Liver (tissue), 9 donors: Measurements from ENCODE around the gene GRID1. TPM values are rescaled to one million over a fixed set of nuclear protein-coding genes. Genes with fewer than 3 reads are reported as not detected.

ENCODE experiments used
- DNase-seq: peaks from one replicate; pipeline ENCODE4 v3.0.0-alpha.2; 2017; ENCODE audit warnings: low spot score
- H3K27ac ChIP-seq, 2 donors: one replicate each; pipeline ENCODE4 v1.7.0; 2013; ENCODE audit warnings: inconsistent platforms in 2 of 2, low read length in 2 of 2, control low read depth in 1 of 2, low read depth in 1 of 2, mild to moderate bottlenecking in 1 of 2
- H3K27me3 ChIP-seq, 4 donors: one replicate each; pipeline versions ENCODE4 v1.6.1 to v1.7.0; 2013; ENCODE audit warnings: low read length in 3 of 4, inconsistent platforms in 1 of 4, mild to moderate bottlenecking in 1 of 4, moderate library complexity in 1 of 4; ENCODE audit not compliant: control insufficient read depth in 4 of 4, insufficient read depth in 4 of 4
- H3K36me3 ChIP-seq, 4 donors: one replicate each; pipeline versions ENCODE4 v1.6.1 to v1.7.0; 2013; ENCODE audit warnings: low read length in 3 of 4, mild to moderate bottlenecking in 3 of 4, low read depth in 1 of 4, moderate library complexity in 1 of 4; ENCODE audit not compliant: control insufficient read depth in 4 of 4, insufficient read depth in 3 of 4
- H3K4me1 ChIP-seq, 4 donors: one replicate each; pipeline versions ENCODE4 v1.6.1 to v1.7.0; 2013; ENCODE audit warnings: low read length in 3 of 4, mild to moderate bottlenecking in 3 of 4, moderate library complexity in 1 of 4; ENCODE audit not compliant: control insufficient read depth in 4 of 4, insufficient read depth in 4 of 4
- H3K4me3 ChIP-seq, 3 donors: one replicate each; pipeline versions ENCODE4 v1.6.1 to v1.7.0; 2013; ENCODE audit warnings: low read length in 3 of 3, control low read depth in 1 of 3, low read depth in 1 of 3, mild to moderate bottlenecking in 1 of 3
- H3K9ac ChIP-seq, 2 donors: one replicate each; pipeline ENCODE4 v1.7.0; 2013; ENCODE audit warnings: low read length in 2 of 2, mild to moderate bottlenecking in 2 of 2, moderate library complexity in 2 of 2, control low read depth in 1 of 2, low read depth in 1 of 2
- H3K9me3 ChIP-seq, 4 donors: one replicate each; pipeline versions ENCODE4 v1.6.1 to v1.7.0; 2013; ENCODE audit warnings: low read length in 3 of 4; ENCODE audit not compliant: control insufficient read depth in 4 of 4
- CTCF ChIP-seq: fragments of 150-350 bp; IDR thresholded peaks from 2 replicates; pipeline ENCODE4 v1.5.1; 2017; ENCODE audit warnings: improper control_type of control experiment, low read depth, low read length; ENCODE audit not compliant: missing input control
- EGR1 ChIP-seq, 2 donors: IDR thresholded peaks; 2 replicates each; pipeline ENCODE4 v1.6.1; 2016 to 2018; ENCODE audit warnings: antibody characterized with exemption in 2 of 2, low read depth in 2 of 2
- FOXA1 ChIP-seq: IDR thresholded peaks from 2 replicates; pipeline ENCODE4 v1.6.1; 2016; ENCODE audit warnings: antibody characterized with exemption
- FOXA2 ChIP-seq: IDR thresholded peaks from 2 replicates; pipeline ENCODE4 v1.6.1; 2016; ENCODE audit warnings: antibody characterized with exemption
- GABPA ChIP-seq, 2 donors: IDR thresholded peaks in 1 of 2; conservative IDR thresholded peaks in 1 of 2; 2 replicates each; pipeline ENCODE4 v1.6.1; 2016; ENCODE audit warnings: antibody characterized with exemption in 2 of 2, mild to moderate bottlenecking in 1 of 2, moderate library complexity in 1 of 2
- HNF4A ChIP-seq, 2 donors: conservative IDR thresholded peaks; 2 replicates each; pipeline ENCODE4 v1.6.1; 2016; ENCODE audit warnings: antibody characterized with exemption in 2 of 2, mild to moderate bottlenecking in 2 of 2
- HNF4G ChIP-seq: IDR thresholded peaks from 2 replicates; pipeline ENCODE4 v1.6.1; 2016; ENCODE audit warnings: antibody characterized with exemption
- JUND ChIP-seq, 2 donors: IDR thresholded peaks; 2 replicates each; pipeline ENCODE4 v1.6.1; 2016; ENCODE audit warnings: antibody characterized with exemption in 2 of 2
- NR2F2 ChIP-seq: IDR thresholded peaks from 2 replicates; pipeline ENCODE4 v1.6.1; 2016; ENCODE audit warnings: antibody characterized with exemption
- RAD21 ChIP-seq, 2 donors: IDR thresholded peaks; 2 replicates each; pipeline ENCODE4 v1.6.1; 2016; ENCODE audit warnings: antibody characterized with exemption in 2 of 2, mild to moderate bottlenecking in 2 of 2
- REST ChIP-seq: IDR thresholded peaks from 2 replicates; pipeline ENCODE4 v1.6.1; 2016; ENCODE audit warnings: antibody characterized with exemption, mild to moderate bottlenecking
- RXRA ChIP-seq, 2 donors: IDR thresholded peaks; 2 replicates each; pipeline ENCODE4 v1.6.1; 2017 to 2018; ENCODE audit warnings: antibody characterized with exemption in 2 of 2, mild to moderate bottlenecking in 1 of 2
- SP1 ChIP-seq: IDR thresholded peaks from 2 replicates; pipeline ENCODE4 v1.6.1; 2018; ENCODE audit warnings: antibody characterized with exemption, mild to moderate bottlenecking
- TAF1 ChIP-seq: conservative IDR thresholded peaks from 2 replicates; pipeline ENCODE4 v1.6.1; 2016; ENCODE audit warnings: antibody characterized with exemption, mild to moderate bottlenecking
- YY1 ChIP-seq: IDR thresholded peaks from 2 replicates; pipeline ENCODE4 v1.6.1; 2016; ENCODE audit warnings: antibody characterized with exemption, mild to moderate bottlenecking
- ZBTB33 ChIP-seq: IDR thresholded peaks from 2 replicates; pipeline ENCODE4 v1.6.1; 2016; ENCODE audit warnings: antibody characterized with exemption
- WGBS: extraction: QIAGEN DNeasy Blood & Tissue Kit; methylation state at CpG from one replicate; pipeline ENCODE4 v1.1.7; 2013; 5-methylcytosine and 5-hydroxymethylcytosine counted together
- polyA plus RNA-seq, 2 donors: library from polyadenylated mRNA; stranded (reverse) in 1 of 2; unstranded in 1 of 2; fragments of 200-250 nt in 1 of 2; fragments of >200 nt in 1 of 2; fragmentation: Nextera tagmentation in 1 of 2; extraction: Ambion mirVana in 1 of 2; gene quantifications; one replicate each; pipeline versions ENCODE4 v1.2.1 to v1.2.3, GENCODE V29; 2013 to 2015
- total RNA-seq, 2 donors: library from RNA; depleted of rRNA; stranded (reverse); fragments of >200 nt; gene quantifications; one replicate each; pipeline ENCODE4 v1.2.3, GENCODE V29; 2014
- TF ChIP-seq, protein P1 (sequence below): IDR thresholded peaks from 2 replicates; pipeline ENCODE4 v1.6.1; 2016; ENCODE audit warnings: antibody characterized with exemption
- TF ChIP-seq, protein P2 (sequence below): IDR thresholded peaks from 2 replicates; pipeline ENCODE4 v1.6.1; 2016; ENCODE audit warnings: antibody characterized with exemption
- donor health status: healthy.
- donor health status: healthy.
- donor health status: healthy.
- donor health status: healthy.
- donor health status: healthy.

The GRID1 gene
- total and polyA plus RNA-seq, 4 donors, result 0.09 to 0.17 (median 0.14) TPM; not detected in 1

DNA sequence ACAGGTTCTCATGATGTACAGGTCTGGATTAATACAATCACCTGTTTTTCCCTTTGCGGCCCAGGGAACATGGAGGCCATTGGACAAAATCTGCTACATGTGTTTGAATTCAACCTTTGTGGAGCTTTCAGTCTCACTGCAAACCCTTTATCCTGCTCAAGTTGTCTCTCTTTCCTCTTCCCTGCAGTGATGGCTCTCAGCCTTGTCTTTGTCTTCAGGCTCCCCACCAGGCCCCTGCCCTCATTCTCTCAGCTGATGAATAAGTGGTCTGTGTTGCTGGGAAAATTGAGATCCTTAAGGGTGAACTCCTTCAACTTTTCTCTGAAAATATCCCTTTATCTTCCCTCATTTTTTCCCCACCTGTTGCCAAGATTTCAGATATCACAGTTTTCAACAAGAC is 791.2 kb downstream of the GRID1 start:
- Histone ChIP-seq H3K9ac (no peak overlapping the region), H3K4me1 (no peaks in the 10 kb centered on the region), H3K9me3 (no peaks in the 10 kb centered on the region), H3K27ac (no peak overlapping the region), H3K27me3 (no peaks in the 10 kb centered on the region), H3K36me3 (no peaks in the 10 kb centered on the region), H3K4me3 (no peak overlapping the region)
- TF ChIP-seq HNF4G, result no peak
- TF ChIP-seq FOXA2, result no peak
- no peak for TF ChIP-seq FOXA1
- TF ChIP-seq EGR1 (IDR thresholded peaks at IDR 0.05; ENCODE audit: low read depth in 2 of 2), result no peak
- TF ChIP-seq TAF1, result no peak
- no peak for TF ChIP-seq JUND (IDR thresholded peaks at IDR 0.05)
- no peak for TF ChIP-seq SP1
- TF ChIP-seq HNF4A (conservative IDR thresholded peaks at IDR 0.05), result no peak
- TF ChIP-seq RAD21 (IDR thresholded peaks at IDR 0.05), result no peak
- TF ChIP-seq NR2F2, result no peak
- TF ChIP-seq GABPA (IDR thresholded peaks at IDR 0.05 in 1 of 2, conservative IDR thresholded peaks at IDR 0.05 in 1 of 2), result no peak
- no peak for TF ChIP-seq ZBTB33
- TF ChIP-seq YY1, result no peak
- no peak for TF ChIP-seq CTCF
- no peak for TF ChIP-seq REST
- TF ChIP-seq, protein P1, sequence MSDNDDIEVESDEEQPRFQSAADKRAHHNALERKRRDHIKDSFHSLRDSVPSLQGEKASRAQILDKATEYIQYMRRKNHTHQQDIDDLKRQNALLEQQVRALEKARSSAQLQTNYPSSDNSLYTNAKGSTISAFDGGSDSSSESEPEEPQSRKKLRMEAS, result no peak
- no peak for TF ChIP-seq RXRA (IDR thresholded peaks at IDR 0.05)
- TF ChIP-seq, protein P2, sequence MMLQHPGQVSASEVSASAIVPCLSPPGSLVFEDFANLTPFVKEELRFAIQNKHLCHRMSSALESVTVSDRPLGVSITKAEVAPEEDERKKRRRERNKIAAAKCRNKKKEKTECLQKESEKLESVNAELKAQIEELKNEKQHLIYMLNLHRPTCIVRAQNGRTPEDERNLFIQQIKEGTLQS, result no peak
- no peak for DNase-seq
- 88% methylated on average over 1 of the region's 1 CpG for WGBS
